GM19043 (cell line): ENCODE data around the gene LRRC27.
"Not testable (repeated sequence)": the region's sequence is repeated elsewhere in the genome, so short reads cannot be mapped to it uniquely, and the experiment has no call there.

Experiments
- ATAC-seq: cut with Tn5 transposase; IDR thresholded peaks from one replicate; pipeline ENCODE4 v1.9.1; 2021; ENCODE audit warnings: low read depth; ENCODE audit not compliant: unreplicated experiment

The LRRC27 gene

GRCh38 chr10:132371641-132372081 lies 39.7 kb downstream of the LRRC27 start:
- ATAC-seq: no peak

- no peak for ATAC-seq
Observed at GRCh38 chr10:132372516-132373095, 40.6 kb downstream of the LRRC27 start.

- ATAC-seq: no peak
Observed at GRCh38 chr10:132373241-132373955, 41.4 kb downstream of the LRRC27 start.

GRCh38 chr10:132374176-132374575 lies 42.2 kb downstream of the LRRC27 start:
- no peak for ATAC-seq

- ATAC-seq: no peak
Observed at GRCh38 chr10:132374612-132375011, 42.6 kb downstream of the LRRC27 start.

- ATAC-seq: no peak
Observed at GRCh38 chr10:132375116-132375794, 43.3 kb downstream of the LRRC27 start.

GRCh38 chr10:132375795-132376297 lies 43.9 kb downstream of the LRRC27 start:
- ATAC-seq: no peak

GRCh38 chr10:132376394-132376851 lies 44.4 kb downstream of the LRRC27 start:
- no peak for ATAC-seq

GRCh38 chr10:132377326-132377725 lies 45.3 kb downstream of the LRRC27 start:
- ATAC-seq: no peak

- ATAC-seq: not testable (repeated sequence)
Observed at GRCh38 chr10:132379026-132379425, 47.0 kb downstream of the LRRC27 start.

- not testable (repeated sequence) for ATAC-seq
Observed at GRCh38 chr10:132380986-132381385, 49.0 kb downstream of the LRRC27 start.

GRCh38 chr10:132381741-132382140 lies 49.7 kb downstream of the LRRC27 start:
- ATAC-seq: no peak

GRCh38 chr10:132382231-132382922 lies 50.4 kb downstream of the LRRC27 start:
- no peak for ATAC-seq

GRCh38 chr10:132383101-132383500 lies 51.1 kb downstream of the LRRC27 start:
- no peak for ATAC-seq

- no peak for ATAC-seq
Observed at GRCh38 chr10:132383751-132384196, 51.8 kb downstream of the LRRC27 start.

GRCh38 chr10:132384618-132385388 lies 52.8 kb downstream of the LRRC27 start:
- no peak for ATAC-seq

- no peak for ATAC-seq
Observed at GRCh38 chr10:132385389-132385667, 53.3 kb downstream of the LRRC27 start.

- ATAC-seq: no peak
Observed at GRCh38 chr10:132385721-132386418, 53.9 kb downstream of the LRRC27 start.

- ATAC-seq: no peak
Observed at GRCh38 chr10:132386419-132386831, 54.4 kb downstream of the LRRC27 start.

GRCh38 chr10:132386896-132387295 lies 54.9 kb downstream of the LRRC27 start:
- ATAC-seq: not testable (repeated sequence)
